EL (cell line): ENCODE measurements around the gene CDH22.

ENCODE experiments used
- DNase-seq: peaks from one replicate; pipeline ENCODE4 v3.0.0-alpha.2; 2016

CDH22 gene

DNA sequence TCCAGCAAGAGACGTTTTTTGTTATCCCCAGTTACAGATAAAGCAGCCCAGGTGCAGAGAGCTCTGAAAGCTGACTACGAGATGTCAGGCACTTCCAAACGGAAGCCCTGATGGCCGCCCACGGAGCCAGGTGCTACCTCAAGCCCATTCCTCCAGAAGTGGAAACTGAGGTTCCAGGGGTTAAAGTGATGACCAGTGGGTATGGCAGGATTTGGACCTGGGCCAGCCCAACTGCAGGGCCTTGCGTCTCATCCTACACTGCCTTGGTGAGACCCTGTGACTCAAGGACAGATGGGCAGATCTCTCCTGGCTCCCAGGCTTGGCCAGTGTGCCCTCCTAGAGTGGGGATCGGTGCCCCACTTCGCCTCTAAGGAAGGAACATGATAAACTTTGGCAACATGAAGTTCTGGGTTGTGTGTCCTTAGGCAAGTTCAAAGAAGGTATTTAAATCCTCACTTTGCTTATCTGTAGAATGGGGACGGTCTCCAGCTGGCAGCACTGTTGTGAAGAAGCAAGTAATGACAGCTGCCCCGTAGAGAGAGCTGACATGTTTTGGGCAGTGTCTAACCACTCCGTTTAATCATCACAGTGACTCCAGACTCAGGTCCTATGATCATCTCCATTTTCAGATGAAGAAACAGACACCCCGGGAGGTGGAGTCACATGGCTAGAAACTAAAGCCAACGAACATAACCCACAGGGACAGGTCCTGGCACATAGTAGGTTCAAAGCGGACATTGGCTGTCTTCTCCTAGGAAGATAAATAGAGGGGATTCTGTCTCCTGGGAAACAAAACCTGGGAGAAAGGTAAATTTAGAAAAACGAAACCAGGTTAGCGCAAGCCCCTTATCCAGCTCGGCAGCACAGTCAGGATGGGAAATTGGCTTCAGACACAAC is 34.4 kb upstream of the CDH22 start:
- DNase-seq, result no peak

GRCh38 chr20:46342010-46342378 is 33.7 kb upstream of the CDH22 start:
- no peak for DNase-seq

DNA sequence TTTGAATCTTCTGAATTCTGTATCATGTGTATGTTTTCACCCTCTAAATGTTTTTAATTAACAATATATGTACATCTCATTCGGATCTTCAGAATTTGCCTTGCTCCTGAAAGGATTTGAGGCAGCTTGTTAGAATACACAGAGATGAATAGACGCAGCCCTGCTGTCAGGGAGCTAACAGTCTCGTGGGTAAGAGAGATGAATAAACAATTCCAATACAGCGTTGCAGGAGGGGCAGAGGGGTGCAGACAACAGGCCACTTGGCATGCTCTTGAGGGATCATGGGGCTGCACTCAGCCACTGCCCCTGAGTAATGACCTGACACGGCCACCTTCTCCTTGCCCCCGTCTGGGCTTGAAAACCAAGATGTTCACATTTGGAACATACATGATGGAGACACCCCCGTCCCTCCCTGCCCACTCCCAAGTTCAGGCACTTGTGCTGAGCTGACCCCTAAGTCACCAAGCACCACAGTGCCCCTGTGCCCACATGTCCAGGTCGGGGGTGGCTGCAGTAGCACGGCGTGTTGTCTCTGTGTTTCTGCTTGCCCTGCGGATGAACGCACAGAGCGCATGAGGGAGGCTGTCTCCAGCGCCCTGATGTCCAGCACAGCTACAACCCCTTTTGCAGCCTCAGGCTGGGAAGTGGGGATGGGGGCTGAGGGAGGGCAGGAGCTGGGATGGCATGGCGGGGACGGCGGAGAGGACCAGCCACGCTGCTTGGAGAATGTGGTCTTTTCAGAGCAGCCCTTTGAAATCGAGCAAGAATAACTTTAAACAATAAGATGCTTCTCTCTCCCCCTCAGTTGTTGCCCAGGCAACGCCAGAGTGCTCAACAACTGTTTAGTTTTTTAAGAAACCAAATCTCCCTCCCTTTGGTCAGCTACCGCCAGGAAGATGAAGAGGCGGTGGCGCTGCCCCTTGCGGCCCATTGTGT is 33.0 kb upstream of the CDH22 start:
- no peak for DNase-seq

GRCh38 chr20:46339037-46339436 is 30.7 kb upstream of the CDH22 start:
- DNase-seq, result no peak

DNA sequence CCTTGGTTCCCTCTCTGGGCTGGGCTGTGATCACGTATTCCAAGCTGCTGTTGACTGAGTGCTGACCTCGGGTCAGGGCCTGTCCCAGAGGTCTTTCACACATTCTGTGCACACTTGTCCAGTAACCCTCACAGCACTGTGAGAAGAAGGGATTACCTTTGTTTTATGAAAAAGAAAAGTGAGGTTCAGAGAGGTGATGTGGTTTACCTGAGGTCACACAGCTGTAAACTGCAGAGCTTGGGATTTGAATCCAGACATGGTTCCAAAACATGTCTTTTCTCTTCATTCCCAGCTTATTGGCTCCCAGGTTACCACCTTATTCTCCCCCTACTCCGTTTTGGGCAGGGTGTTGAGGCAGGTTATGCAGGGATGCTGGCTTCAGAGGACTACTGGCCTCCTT is 28.4 kb upstream of the CDH22 start:
- no peak for DNase-seq

- DNase-seq, result no peak
Measured at GRCh38 chr20:46334303-46334904, 26.1 kb upstream of the CDH22 start.

GRCh38 chr20:46333161-46333991 is 25.1 kb upstream of the CDH22 start:
- no peak for DNase-seq

DNA sequence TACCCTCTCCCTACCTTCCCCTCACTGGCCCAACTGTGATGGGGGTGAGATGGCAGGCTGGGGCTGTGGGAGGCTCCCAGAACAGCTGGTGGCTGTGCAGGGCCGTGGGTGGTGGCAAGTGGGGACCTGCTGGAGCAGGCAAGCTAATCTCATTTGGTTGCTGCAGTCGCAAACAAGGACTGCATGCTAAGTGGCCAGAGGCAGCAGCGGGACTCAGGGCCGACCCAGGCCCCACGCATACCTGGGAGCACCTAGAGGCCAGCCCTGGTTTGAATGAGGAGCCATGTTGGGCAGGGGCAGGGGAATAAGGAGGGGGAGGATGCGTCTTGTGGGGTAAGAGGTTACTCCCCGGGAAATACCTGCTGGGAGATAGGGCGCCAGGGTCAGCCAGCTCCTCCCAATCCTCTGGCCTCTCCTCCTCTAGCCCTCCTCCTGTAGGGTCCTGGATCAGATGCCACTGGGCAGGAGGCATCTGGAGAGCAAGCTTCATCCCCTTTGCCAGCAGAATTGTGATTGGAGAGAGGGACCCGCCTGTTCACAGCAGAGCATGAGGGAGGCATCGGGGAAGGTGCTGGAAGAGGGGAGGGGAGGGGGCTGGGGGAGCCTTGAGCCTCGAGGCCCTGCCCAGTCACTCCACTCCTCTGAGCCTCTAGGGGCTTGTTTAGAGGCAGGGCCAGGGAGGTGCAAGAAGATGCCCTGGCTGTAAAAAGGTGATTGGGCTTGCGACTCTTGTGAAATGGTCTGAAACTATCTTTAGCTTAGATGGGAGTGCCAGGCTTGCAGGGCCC is 24.3 kb upstream of the CDH22 start:
- DNase-seq, result no peak

DNA sequence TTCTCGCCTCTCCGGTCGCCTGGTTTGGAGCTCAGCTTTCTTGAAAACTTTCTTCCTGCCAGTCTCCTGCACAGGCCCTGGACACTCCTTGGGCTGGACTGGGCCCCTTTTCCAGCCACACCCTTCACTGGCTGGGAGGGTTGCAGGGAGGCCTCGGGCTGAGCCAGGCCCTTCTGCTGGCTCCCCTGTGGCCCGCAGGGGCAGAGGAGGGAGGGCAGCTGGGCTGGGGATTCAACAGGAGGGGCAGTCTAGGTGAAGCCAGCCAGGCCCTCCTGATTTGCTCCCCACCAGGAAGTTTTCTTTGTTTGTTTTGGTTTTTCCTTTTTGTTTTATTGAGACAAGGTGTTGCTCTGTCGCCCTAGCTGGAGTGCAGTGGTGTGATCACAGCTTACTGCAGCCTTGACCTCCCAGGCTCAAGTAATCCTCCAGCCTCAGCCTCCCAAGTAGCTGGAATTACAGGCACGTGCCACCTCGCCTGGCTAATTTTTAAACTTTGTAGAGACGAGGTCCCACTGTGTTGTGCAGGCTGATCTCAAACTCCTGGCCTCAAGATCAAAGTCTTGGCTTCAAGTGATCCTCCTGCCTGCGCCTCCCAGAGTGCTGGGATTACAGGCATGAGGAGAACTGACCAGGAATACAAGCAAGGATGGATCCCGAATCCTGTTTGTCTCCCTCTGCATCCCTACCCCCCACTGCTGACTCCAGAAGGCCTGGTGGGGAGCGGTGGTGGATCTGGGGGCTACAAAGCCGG is 23.5 kb upstream of the CDH22 start:
- no peak for DNase-seq

GRCh38 chr20:46330831-46331371 is 22.6 kb upstream of the CDH22 start:
- DNase-seq, result no peak

DNA sequence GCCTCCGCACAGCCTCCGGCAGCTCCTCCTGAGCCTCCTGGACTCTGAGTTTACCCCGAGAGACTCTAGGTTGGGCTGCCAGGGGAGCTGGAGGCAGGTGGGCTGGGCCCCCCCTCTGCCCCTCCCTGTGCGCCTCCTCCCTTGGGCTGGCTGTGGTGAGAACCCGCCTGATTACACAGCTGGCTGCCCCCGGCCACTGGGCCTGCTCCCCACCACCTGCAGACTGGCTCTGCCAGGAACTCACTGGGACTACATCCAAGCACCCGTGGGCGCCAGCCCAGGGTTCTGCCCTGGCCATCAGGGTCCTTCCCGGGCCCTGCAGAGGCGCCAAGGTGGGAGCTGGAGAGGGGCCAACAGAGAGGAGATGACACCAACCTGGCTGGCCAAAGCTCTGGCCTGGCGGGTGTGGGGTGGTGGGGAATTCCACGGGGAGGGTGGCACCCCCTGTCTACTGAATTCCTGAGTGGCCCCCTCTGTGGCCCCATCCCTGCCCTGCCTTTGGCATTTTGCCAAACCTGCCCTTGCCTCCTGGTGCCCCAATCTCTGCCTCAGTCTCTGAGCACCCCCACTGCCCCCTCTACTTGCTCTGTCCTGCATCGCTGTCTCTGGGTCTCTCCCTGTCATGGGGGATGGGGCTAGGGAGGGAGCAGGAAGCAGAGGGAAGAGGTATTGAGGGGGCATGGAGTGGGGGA is 21.9 kb upstream of the CDH22 start:
- DNase-seq, result no peak

- DNase-seq, result no peak
Measured at GRCh38 chr20:46328200-46328882, 20.0 kb upstream of the CDH22 start.

DNA sequence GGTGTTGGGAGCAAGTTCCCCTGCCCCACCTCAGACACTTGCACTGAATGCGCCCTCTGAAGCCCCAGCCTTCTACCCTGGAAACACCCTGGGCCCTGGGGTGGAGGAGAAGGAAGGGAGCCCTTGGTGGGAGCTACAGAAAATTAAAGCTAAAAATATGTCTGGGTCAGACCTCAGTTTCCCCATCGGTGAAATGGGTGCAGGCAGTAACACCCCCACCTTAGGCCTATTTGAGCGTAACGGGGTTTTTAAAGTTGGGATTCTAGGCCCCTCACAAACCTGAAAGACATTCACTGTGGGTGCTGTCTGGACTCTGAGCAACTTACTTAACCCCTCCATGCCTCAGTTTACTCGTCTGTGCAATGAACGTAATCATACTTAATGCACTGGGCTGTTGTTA is 19.3 kb upstream of the CDH22 start:
- no peak for DNase-seq

GRCh38 chr20:46325789-46326188 is 17.5 kb upstream of the CDH22 start:
- no peak for DNase-seq

DNA sequence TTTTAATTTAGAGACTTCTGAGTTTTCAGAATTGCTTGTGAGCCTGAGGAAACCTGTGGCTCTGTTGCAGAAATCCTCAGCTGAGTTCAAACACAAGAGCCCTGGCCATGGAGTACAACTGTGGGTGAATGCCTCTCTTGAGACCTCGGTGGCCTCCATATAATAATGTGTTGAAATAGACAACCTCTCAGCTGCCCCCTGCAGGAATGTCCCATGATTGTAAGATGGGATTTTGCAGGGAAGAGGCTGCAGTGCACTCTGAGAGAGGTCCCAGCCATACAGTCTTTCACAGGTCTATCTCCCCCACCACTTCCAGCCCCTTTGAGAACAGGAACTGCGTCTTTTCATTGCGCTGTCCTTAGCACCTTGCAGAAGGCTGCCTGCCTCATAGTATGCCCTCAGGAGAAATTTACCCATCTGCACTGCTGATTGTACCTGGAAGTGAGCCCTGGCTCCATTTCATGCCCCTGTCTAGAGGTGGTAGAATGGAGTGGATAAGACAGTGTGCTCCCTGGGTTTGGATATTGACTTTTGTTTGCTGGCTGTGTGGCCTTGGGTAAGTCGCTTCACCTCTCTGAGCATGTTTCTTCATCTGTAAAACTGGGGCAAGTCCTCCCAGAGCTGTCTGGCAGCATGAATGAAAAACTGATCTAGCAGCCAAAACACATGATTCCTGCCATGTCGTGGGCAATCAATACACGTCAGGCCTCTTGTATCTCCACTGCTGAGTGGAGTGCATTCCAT is 16.8 kb upstream of the CDH22 start:
- peak; percentile 32 for DNase-seq

GRCh38 chr20:46324379-46324778 is 16.1 kb upstream of the CDH22 start:
- no peak for DNase-seq

DNA sequence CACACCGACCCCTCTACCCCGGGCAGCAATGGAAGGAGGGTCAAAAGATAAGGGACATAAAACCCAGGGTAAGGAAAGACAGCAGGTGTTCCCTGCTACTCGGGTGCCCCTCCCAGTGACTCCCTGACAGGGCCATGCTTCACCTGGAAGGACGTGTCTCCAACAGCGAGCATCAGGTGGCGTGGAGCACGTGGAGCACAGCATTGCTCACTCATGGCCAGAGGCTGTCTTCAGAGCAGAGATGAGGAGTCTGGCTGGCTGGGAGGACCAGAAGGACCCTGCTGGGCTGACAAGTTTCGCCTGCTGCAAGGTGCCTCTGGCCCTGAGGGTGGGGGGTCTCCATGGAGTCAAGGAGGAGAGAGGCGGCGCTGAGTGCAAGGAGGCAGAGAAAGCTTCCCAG is 15.3 kb upstream of the CDH22 start:
- DNase-seq, result no peak

- no peak for DNase-seq
Measured at GRCh38 chr20:46322641-46323040, 14.3 kb upstream of the CDH22 start.
